Caco-2 (cell line): Measurements from ENCODE around the gene MLLT10. TPM values are rescaled to one million over a fixed set of nuclear protein-coding genes. Genes with fewer than 3 reads are reported as not detected.

Source experiments
- BruUV-seq: library from RNA; stranded (reverse); fragments of 400-500 nt; replicated peaks from 2 replicates; lab custom pipeline; 2021; lab: Mats Ljungman, UMichigan
- CTCF ChIA-PET: fragments of 300-600 bp; sonication (Branson Sonifier 250); formaldehyde crosslinking; loops from one replicate; lab custom pipeline; 2022; ENCODE audit warnings: antibody characterized with exemption; lab: Charles Lee
- POLR2A ChIA-PET: fragments of 300-600 bp; sonication (Branson Sonifier 250); formaldehyde crosslinking; loops from one replicate; lab custom pipeline; 2022; ENCODE audit warnings: antibody characterized with exemption; lab: Charles Lee
- DNase-seq, 2 experiments: peaks; one replicate each; pipeline versions ENCODE4 v3.0.0 to v3.0.0-alpha.2; 2020 to 2022
- H3K27me3 ChIP-seq: replicated peaks from 2 replicates; pipeline ENCODE4 v1.6.0; 2011; ENCODE audit warnings: low read length; ENCODE audit not compliant: control insufficient read depth, insufficient read depth
- H3K36me3 ChIP-seq: 2 replicates; pipeline ENCODE4 v1.5.1; 2011; ENCODE audit warnings: low read length; ENCODE audit not compliant: control insufficient read depth, insufficient read depth
- H3K4me1 ChIP-seq: fragments of 250-450 bp; sonication (Bioruptor Pico); 2 replicates; pipeline ENCODE4 v1.5.1; 2020; ENCODE audit warnings: mild to moderate bottlenecking
- H3K4me3 ChIP-seq: 2 replicates; pipeline ENCODE4 v1.5.1; 2011; ENCODE audit warnings: low read depth, mild to moderate bottlenecking, control low read depth, low read length
- H3K9me3 ChIP-seq: fragments of 250-450 bp; sonication (Bioruptor Pico); 2 replicates; pipeline ENCODE4 v1.5.1; 2020; ENCODE audit warnings: mild to moderate bottlenecking, moderate library complexity
- H3K27ac Mint-ChIP-seq: one replicate; pipeline ENCODE4 v1.8.0; 2022; ENCODE audit warnings: mixed read lengths; ENCODE audit not compliant: unreplicated experiment
- H3K27me3 Mint-ChIP-seq: one replicate; pipeline ENCODE4 v1.8.0; 2022; ENCODE audit warnings: mixed read lengths; ENCODE audit not compliant: insufficient read depth, unreplicated experiment
- H3K36me3 Mint-ChIP-seq: one replicate; pipeline ENCODE4 v1.8.0; 2022; ENCODE audit warnings: mild to moderate bottlenecking, mixed read lengths; ENCODE audit not compliant: insufficient read depth, unreplicated experiment
- H3K4me1 Mint-ChIP-seq: one replicate; pipeline ENCODE4 v1.8.0; 2022; ENCODE audit warnings: low read depth, mixed read lengths; ENCODE audit not compliant: unreplicated experiment
- H3K4me3 Mint-ChIP-seq: one replicate; pipeline ENCODE4 v1.8.0; 2022; ENCODE audit warnings: mild to moderate bottlenecking, moderate library complexity, mixed read lengths; ENCODE audit not compliant: unreplicated experiment
- H3K9me3 Mint-ChIP-seq: one replicate; pipeline ENCODE4 v1.8.0; 2022; ENCODE audit warnings: mixed read lengths; ENCODE audit not compliant: unreplicated experiment
- CTCF ChIP-seq, 2 experiments: fragments of 200-600 bp in 1 of 2; IDR thresholded peaks; 1 replicate in 1 of 2; 2 replicates in 1 of 2; pipeline versions ENCODE4 v1.5.1 to v1.8.0; 2011 to 2022; ENCODE audit warnings: antibody characterized with exemption in 1 of 2, control low read depth in 1 of 2, inconsistent platforms in 1 of 2, low read depth in 1 of 2, low read length in 1 of 2, mild to moderate bottlenecking in 1 of 2, moderate library complexity in 1 of 2; ENCODE audit not compliant: insufficient read depth in 1 of 2, severe bottlenecking in 1 of 2, unreplicated experiment in 1 of 2
- intact Hi-C: fragments of 100-400 bp; cut with micrococcal nuclease; formaldehyde crosslinking; loops from one replicate; pipeline ENCODE4 v1.10.0; 2022; ENCODE audit not compliant: unreplicated experiment
- total RNA-seq: library from RNA; stranded (reverse); gene quantifications from 2 replicates; pipeline ENCODE4 v1.2.3, GENCODE V29; 2022

The MLLT10 gene
- total RNA-seq, 1 experiment from 2014 or later = 84.3 TPM

- no peak for TF ChIP-seq CTCF (IDR thresholded peaks at IDR 0.05; ENCODE audit: insufficient read depth in 1 of 2, low read depth in 1 of 2, low read length in 1 of 2, severe bottlenecking in 1 of 2, unreplicated experiment in 1 of 2)
- H3K4me1 Mint-ChIP-seq = peaks cover 23% of the 10 kb centered on the region
- Histone ChIP-seq H3K4me1 (peaks cover 30% of the 10 kb centered on the region), H3K27me3 (no peaks in the 10 kb centered on the region), H3K36me3 (no peaks in the 10 kb centered on the region), H3K9me3 (no peaks in the 10 kb centered on the region), H3K4me3 (no peak overlapping the region)
- no TSS peak for BruUV-seq
- H3K27me3 Mint-ChIP-seq = no peaks in the 10 kb centered on the region
- no peak for DNase-seq
- peaks cover 40% of the 10 kb centered on the region for H3K36me3 Mint-ChIP-seq
- CTCF ChIA-PET = no interaction called here
- H3K9me3 Mint-ChIP-seq = no peaks in the 10 kb centered on the region
- POLR2A ChIA-PET = interaction anchor here (1.5 kb wide), 1 partner anchor 13 kb away, joined by 10 read pairs; no protein-coding TSS in a partner anchor
- no peak overlapping the region for H3K4me3 Mint-ChIP-seq
- intact Hi-C loops = loop anchor here (5.0 kb wide), 1 partner anchor 791 kb away; the partner anchor contains the start of gene BMI1
- H3K27ac Mint-ChIP-seq = no peak overlapping the region
These were observed 2.9 kb upstream of the MLLT10 start for GRCh38 chr10:21531164-21531563.

- Mint-ChIP-seq H3K27ac (peak overlapping the region; percentile 94), H3K36me3 (peaks cover 43% of the 10 kb centered on the region), H3K4me1 (peaks cover 23% of the 10 kb centered on the region), H3K9me3 (no peaks in the 10 kb centered on the region), H3K4me3 (peak overlapping the region; percentile 85), H3K27me3 (no peaks in the 10 kb centered on the region)
- no peaks in the 10 kb centered on the region for H3K36me3 ChIP-seq
- H3K4me1 ChIP-seq = peaks cover 30% of the 10 kb centered on the region
- no peak for DNase-seq
- no peaks in the 10 kb centered on the region for H3K9me3 ChIP-seq
- CTCF ChIA-PET = no interaction called here
- no TSS peak for BruUV-seq
- H3K4me3 ChIP-seq = peak overlapping the region; percentile 80
- POLR2A ChIA-PET = interaction anchor here (1.5 kb wide), 1 partner anchor 15 kb away, joined by 10 read pairs; no protein-coding TSS in a partner anchor
- TF ChIP-seq CTCF (IDR thresholded peaks at IDR 0.05; ENCODE audit: insufficient read depth in 1 of 2, low read depth in 1 of 2, low read length in 1 of 2, severe bottlenecking in 1 of 2, unreplicated experiment in 1 of 2) = no peak
- H3K27me3 ChIP-seq = no peaks in the 10 kb centered on the region
- intact Hi-C loops = loop anchor here (1.0 to 5.0 kb wide), 2 partner anchors 8 to 789 kb away; partner anchors contain the start of genes BMI1 and SKIDA1
These were observed 1.2 kb upstream of the MLLT10 start for GRCh38 chr10:21532694-21533466.

- no peaks in the 10 kb centered on the region for H3K9me3 Mint-ChIP-seq
- H3K4me3 ChIP-seq = peak overlapping the region; percentile 80
- peak overlapping the region; percentile 85 for H3K4me3 Mint-ChIP-seq
- H3K27me3 Mint-ChIP-seq = no peaks in the 10 kb centered on the region
- no peak for DNase-seq
- no peaks in the 10 kb centered on the region for H3K9me3 ChIP-seq
- H3K4me1 Mint-ChIP-seq = peaks cover 11% of the 10 kb centered on the region
- ChIA-PET POLR2A (no interaction called here), CTCF (interaction anchor here (0.8 kb wide), 1 partner anchor 38 kb away, joined by 3 read pairs; no protein-coding TSS in a partner anchor)
- peak overlapping the region; percentile 94 for H3K27ac Mint-ChIP-seq
- H3K4me1 ChIP-seq = peaks cover 21% of the 10 kb centered on the region; the same call in 1 of the 2 replicates
- no peaks in the 10 kb centered on the region for H3K36me3 ChIP-seq
- BruUV-seq = no TSS peak
- no peak for TF ChIP-seq CTCF (IDR thresholded peaks at IDR 0.05; ENCODE audit: insufficient read depth in 1 of 2, low read depth in 1 of 2, low read length in 1 of 2, severe bottlenecking in 1 of 2, unreplicated experiment in 1 of 2)
- H3K36me3 Mint-ChIP-seq = peaks cover 54% of the 10 kb centered on the region
- no peaks in the 10 kb centered on the region for H3K27me3 ChIP-seq
- intact Hi-C loops = loop anchor here (1.0 to 5.0 kb wide), 2 partner anchors 39 to 788 kb away; partner anchors contain the start of gene BMI1
These were observed 201 bp downstream of the MLLT10 start for GRCh38 chr10:21534280-21534586.
